ENCODE measurements around the gene CHFR.

DNA sequence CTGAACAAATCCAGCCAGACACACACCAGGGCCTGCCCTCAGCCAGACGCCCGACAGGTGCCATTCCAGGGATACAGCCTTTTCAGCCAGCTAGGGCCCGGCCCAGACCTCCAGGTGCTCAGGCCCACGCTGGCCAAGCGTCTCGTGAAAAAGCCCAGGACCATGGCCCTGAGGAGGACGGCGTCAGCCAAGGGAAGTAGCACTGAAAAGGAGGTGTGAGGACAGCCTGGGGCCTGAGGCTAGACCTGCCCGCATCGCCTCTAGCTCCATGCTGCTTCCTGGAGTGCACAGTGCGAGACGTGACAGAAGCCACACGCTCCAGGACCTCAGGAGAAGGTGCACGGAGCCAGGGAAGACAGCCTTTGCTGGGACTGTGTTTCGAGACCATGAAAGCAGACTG lies 88.6 kb downstream of the CHFR start:
- TF ChIP-seq, protein P1, sequence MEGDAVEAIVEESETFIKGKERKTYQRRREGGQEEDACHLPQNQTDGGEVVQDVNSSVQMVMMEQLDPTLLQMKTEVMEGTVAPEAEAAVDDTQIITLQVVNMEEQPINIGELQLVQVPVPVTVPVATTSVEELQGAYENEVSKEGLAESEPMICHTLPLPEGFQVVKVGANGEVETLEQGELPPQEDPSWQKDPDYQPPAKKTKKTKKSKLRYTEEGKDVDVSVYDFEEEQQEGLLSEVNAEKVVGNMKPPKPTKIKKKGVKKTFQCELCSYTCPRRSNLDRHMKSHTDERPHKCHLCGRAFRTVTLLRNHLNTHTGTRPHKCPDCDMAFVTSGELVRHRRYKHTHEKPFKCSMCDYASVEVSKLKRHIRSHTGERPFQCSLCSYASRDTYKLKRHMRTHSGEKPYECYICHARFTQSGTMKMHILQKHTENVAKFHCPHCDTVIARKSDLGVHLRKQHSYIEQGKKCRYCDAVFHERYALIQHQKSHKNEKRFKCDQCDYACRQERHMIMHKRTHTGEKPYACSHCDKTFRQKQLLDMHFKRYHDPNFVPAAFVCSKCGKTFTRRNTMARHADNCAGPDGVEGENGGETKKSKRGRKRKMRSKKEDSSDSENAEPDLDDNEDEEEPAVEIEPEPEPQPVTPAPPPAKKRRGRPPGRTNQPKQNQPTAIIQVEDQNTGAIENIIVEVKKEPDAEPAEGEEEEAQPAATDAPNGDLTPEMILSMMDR (IDR thresholded peaks at IDR 0.05), result no peak
- TF ChIP-seq, protein P2, sequence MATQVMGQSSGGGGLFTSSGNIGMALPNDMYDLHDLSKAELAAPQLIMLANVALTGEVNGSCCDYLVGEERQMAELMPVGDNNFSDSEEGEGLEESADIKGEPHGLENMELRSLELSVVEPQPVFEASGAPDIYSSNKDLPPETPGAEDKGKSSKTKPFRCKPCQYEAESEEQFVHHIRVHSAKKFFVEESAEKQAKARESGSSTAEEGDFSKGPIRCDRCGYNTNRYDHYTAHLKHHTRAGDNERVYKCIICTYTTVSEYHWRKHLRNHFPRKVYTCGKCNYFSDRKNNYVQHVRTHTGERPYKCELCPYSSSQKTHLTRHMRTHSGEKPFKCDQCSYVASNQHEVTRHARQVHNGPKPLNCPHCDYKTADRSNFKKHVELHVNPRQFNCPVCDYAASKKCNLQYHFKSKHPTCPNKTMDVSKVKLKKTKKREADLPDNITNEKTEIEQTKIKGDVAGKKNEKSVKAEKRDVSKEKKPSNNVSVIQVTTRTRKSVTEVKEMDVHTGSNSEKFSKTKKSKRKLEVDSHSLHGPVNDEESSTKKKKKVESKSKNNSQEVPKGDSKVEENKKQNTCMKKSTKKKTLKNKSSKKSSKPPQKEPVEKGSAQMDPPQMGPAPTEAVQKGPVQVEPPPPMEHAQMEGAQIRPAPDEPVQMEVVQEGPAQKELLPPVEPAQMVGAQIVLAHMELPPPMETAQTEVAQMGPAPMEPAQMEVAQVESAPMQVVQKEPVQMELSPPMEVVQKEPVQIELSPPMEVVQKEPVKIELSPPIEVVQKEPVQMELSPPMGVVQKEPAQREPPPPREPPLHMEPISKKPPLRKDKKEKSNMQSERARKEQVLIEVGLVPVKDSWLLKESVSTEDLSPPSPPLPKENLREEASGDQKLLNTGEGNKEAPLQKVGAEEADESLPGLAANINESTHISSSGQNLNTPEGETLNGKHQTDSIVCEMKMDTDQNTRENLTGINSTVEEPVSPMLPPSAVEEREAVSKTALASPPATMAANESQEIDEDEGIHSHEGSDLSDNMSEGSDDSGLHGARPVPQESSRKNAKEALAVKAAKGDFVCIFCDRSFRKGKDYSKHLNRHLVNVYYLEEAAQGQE (IDR thresholded peaks at IDR 0.05; ENCODE audit: insufficient read depth in 1 of 2, low read depth in 2 of 2, low read length in 1 of 2), result no peak
- TF ChIP-seq POLR2AphosphoS5 (IDR thresholded peaks at IDR 0.05; ENCODE audit: low read depth, low read length) (no peak), TCF7L2 (IDR thresholded peaks at IDR 0.05; ENCODE audit: low read depth, low read length) (no peak)

Data from Panc1 (cell line).